CD1c-positive myeloid dendritic cell (primary cell): ENCODE data around the gene DDX27.

ENCODE experiments used
- DNase-seq: peaks from one replicate; pipeline ENCODE4 v3.0.0-alpha.2; 2016; ENCODE audit errors: extremely low spot score

DDX27 gene

GRCh38 chr20:49278818-49279676, 59.8 kb downstream of the DDX27 start:
- DNase-seq, result no peak

- no peak for DNase-seq
These were observed 60.7 kb downstream of the DDX27 start for GRCh38 chr20:49279677-49280462.

GRCh38 chr20:49280463-49281058, 61.3 kb downstream of the DDX27 start:
- no peak for DNase-seq

GRCh38 chr20:49281059-49281912, 62.1 kb downstream of the DDX27 start:
- peak; percentile 84 for DNase-seq

GRCh38 chr20:49281913-49282467, 62.8 kb downstream of the DDX27 start:
- no peak for DNase-seq

- no peak for DNase-seq
These were observed 63.5 kb downstream of the DDX27 start for GRCh38 chr20:49282584-49283171.

GRCh38 chr20:49283176-49283702, 64.0 kb downstream of the DDX27 start:
- no peak for DNase-seq

- no peak for DNase-seq
These were observed 64.7 kb downstream of the DDX27 start for GRCh38 chr20:49283703-49284625.

- no peak for DNase-seq
These were observed 65.6 kb downstream of the DDX27 start for GRCh38 chr20:49284818-49285217.

- no peak for DNase-seq
These were observed 66.0 kb downstream of the DDX27 start for GRCh38 chr20:49285233-49285668.

GRCh38 chr20:49285813-49286494, 66.7 kb downstream of the DDX27 start:
- no peak for DNase-seq

- peak; percentile 79 for DNase-seq
These were observed 67.7 kb downstream of the DDX27 start for GRCh38 chr20:49286689-49287551.

- no peak for DNase-seq
These were observed 68.5 kb downstream of the DDX27 start for GRCh38 chr20:49287555-49288249.

GRCh38 chr20:49288250-49288751, 69.1 kb downstream of the DDX27 start:
- no peak for DNase-seq

GRCh38 chr20:49288784-49289696, 69.8 kb downstream of the DDX27 start:
- no peak for DNase-seq

GRCh38 chr20:49290608-49291191, 71.5 kb downstream of the DDX27 start:
- no peak for DNase-seq
